HEK293 (cell line): Measurements from ENCODE around the gene LBHD2.

Experiments used
- BCL11B ChIP-seq: fragments of 450-650 bp; formaldehyde crosslinking; IDR thresholded peaks from 2 replicates; pipeline ENCODE4 v1.5.1; 2016; ENCODE audit warnings: low read depth, missing biosample characterization, missing genetic modification characterization
- GLIS1 ChIP-seq: fragments of 450-650 bp; formaldehyde crosslinking; IDR thresholded peaks from 2 replicates; pipeline ENCODE4 v1.5.1; 2016; ENCODE audit warnings: missing biosample characterization, missing genetic modification characterization
- PRDM2 ChIP-seq: fragments of 450-650 bp; formaldehyde crosslinking; IDR thresholded peaks from 2 replicates; pipeline ENCODE4 v1.5.1; 2016; ENCODE audit warnings: missing biosample characterization, missing genetic modification characterization, borderline replicate concordance
- TRIM28 ChIP-seq: IDR thresholded peaks from 2 replicates; pipeline ENCODE4 v1.6.1; 2011; ENCODE audit warnings: low read length, control low read depth, borderline replicate concordance
- ZBTB1 ChIP-seq: fragments of 450-650 bp; formaldehyde crosslinking; IDR thresholded peaks from 2 replicates; pipeline ENCODE4 v1.5.1; 2016; ENCODE audit warnings: missing biosample characterization, missing genetic modification characterization
- ZBTB17 ChIP-seq: fragments of 450-650 bp; formaldehyde crosslinking; IDR thresholded peaks from 2 replicates; pipeline ENCODE4 v1.5.1; 2016; ENCODE audit warnings: missing biosample characterization, missing genetic modification characterization
- ZNF138 ChIP-seq: fragments of 450-650 bp; formaldehyde crosslinking; IDR thresholded peaks from 2 replicates; pipeline ENCODE4 v1.5.1; 2016; ENCODE audit warnings: missing biosample characterization, missing genetic modification characterization, borderline replicate concordance
- ZNF155 ChIP-seq: fragments of 450-650 bp; formaldehyde crosslinking; IDR thresholded peaks from 2 replicates; pipeline ENCODE4 v1.5.1; 2016; ENCODE audit warnings: missing biosample characterization, missing genetic modification characterization
- ZNF239 ChIP-seq: fragments of 450-650 bp; formaldehyde crosslinking; IDR thresholded peaks from 2 replicates; pipeline ENCODE4 v1.5.1; 2016; ENCODE audit warnings: missing biosample characterization, missing genetic modification characterization
- ZNF24 ChIP-seq: fragments of 450-650 bp; formaldehyde crosslinking; IDR thresholded peaks from 2 replicates; pipeline ENCODE4 v1.5.1; 2016; ENCODE audit warnings: missing biosample characterization, missing genetic modification characterization
- ZNF266 ChIP-seq: fragments of 450-650 bp; formaldehyde crosslinking; IDR thresholded peaks from 2 replicates; pipeline ENCODE4 v1.5.1; 2016; ENCODE audit warnings: missing biosample characterization, missing genetic modification characterization, low read depth
- ZNF654 ChIP-seq: fragments of 450-650 bp; formaldehyde crosslinking; IDR thresholded peaks from 2 replicates; pipeline ENCODE4 v1.5.1; 2016; ENCODE audit warnings: low read depth, missing biosample characterization, missing genetic modification characterization
- ZNF664 ChIP-seq: fragments of 450-650 bp; formaldehyde crosslinking; IDR thresholded peaks from 2 replicates; pipeline ENCODE4 v1.5.1; 2016; ENCODE audit warnings: missing biosample characterization, missing genetic modification characterization
- ZNF670 ChIP-seq: fragments of 450-650 bp; formaldehyde crosslinking; IDR thresholded peaks from 2 replicates; pipeline ENCODE4 v1.5.1; 2016; ENCODE audit warnings: missing biosample characterization, missing genetic modification characterization, low read depth
- ZNF830 ChIP-seq: fragments of 450-650 bp; IDR thresholded peaks from 2 replicates; pipeline ENCODE4 v1.5.0; 2018; ENCODE audit warnings: missing biosample characterization, missing genetic modification characterization, low read depth, mild to moderate bottlenecking, moderate library complexity
- ZNF843 ChIP-seq: fragments of 450-650 bp; formaldehyde crosslinking; IDR thresholded peaks from 2 replicates; pipeline ENCODE4 v1.5.1; 2016; ENCODE audit warnings: missing biosample characterization, missing genetic modification characterization
- ZSCAN23 ChIP-seq: fragments of 450-650 bp; formaldehyde crosslinking; IDR thresholded peaks from 2 replicates; pipeline ENCODE4 v1.5.1; 2016; ENCODE audit warnings: missing biosample characterization, missing genetic modification characterization
- TF ChIP-seq, protein P1 (sequence below): fragments of 450-650 bp; formaldehyde crosslinking; IDR thresholded peaks from 2 replicates; pipeline ENCODE4 v1.5.1; 2016; ENCODE audit warnings: missing biosample characterization, missing genetic modification characterization
- TF ChIP-seq, protein P2 (sequence below): fragments of 450-650 bp; formaldehyde crosslinking; IDR thresholded peaks from 2 replicates; pipeline ENCODE4 v1.5.1; 2016; ENCODE audit warnings: missing biosample characterization, missing genetic modification characterization
- TF ChIP-seq, protein P3 (sequence below): IDR thresholded peaks from 2 replicates; pipeline ENCODE4 v1.6.1; 2011; ENCODE audit warnings: mild to moderate bottlenecking, low read depth, low read length, borderline replicate concordance
- TF ChIP-seq, protein P4 (sequence below): fragments of 450-650 bp; formaldehyde crosslinking; IDR thresholded peaks from 2 replicates; pipeline ENCODE4 v1.5.1; 2017; ENCODE audit warnings: missing biosample characterization, mild to moderate bottlenecking, missing genetic modification characterization, moderate library complexity
- TF ChIP-seq, protein P5 (sequence below): fragments of 450-650 bp; formaldehyde crosslinking; IDR thresholded peaks from 2 replicates; pipeline ENCODE4 v1.5.0; 2017; ENCODE audit warnings: missing biosample characterization, missing genetic modification characterization, borderline replicate concordance
- TF ChIP-seq, protein P6 (sequence below): sonication (generic); formaldehyde crosslinking; IDR thresholded peaks from 2 replicates; pipeline ENCODE4 v1.8.1; 2022; ENCODE audit warnings: mild to moderate bottlenecking, moderate library complexity, missing genetic modification reagents

Gene LBHD2

DNA sequence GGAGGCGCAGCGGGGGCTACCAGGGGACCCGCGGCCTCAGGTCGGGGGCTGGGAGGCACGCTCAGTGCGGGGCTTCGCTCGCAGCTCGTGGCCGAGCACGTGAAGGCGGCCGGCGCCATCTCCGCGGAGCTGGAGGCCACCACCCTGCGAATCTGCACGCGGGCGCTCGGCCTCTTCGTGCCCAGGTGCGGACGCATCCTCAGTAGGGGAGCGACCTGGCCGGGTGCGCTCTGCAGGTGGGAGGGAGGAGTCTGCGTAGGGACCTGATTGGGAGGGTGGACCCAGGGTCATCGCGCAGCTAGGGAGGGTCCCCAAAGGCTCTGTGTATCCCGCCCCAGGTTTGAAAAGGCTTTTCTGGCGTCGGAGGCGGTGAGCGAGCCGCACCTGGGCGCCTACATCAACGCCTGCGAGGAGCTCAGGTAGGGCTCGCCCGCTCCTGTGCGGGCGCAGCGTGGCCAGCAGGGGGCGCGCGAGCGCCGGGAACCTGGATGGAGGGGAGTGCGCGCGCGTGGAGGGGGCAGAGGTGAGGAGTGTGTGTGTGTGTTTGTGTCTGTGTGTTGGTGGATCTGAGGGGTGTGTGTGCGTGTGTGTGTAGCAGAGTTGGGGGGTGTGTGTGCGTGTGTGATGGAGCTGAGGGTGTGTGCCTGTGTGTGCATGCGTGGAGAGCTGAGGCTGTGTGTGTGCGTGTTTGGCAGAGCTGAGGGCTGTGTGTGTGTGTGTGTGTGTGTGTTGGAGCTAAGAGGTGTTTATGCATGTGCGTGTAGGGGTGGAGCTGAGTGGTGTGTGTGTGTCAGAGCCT lies 20.8 kb downstream of the LBHD2 start (continued):
- peak; percentile 94 for TF ChIP-seq BCL11B (tag by site-specific recombination)
- peak; percentile 92 for TF ChIP-seq ZNF266
- peak; percentile 81 for TF ChIP-seq GLIS1
- TF ChIP-seq, protein P1, sequence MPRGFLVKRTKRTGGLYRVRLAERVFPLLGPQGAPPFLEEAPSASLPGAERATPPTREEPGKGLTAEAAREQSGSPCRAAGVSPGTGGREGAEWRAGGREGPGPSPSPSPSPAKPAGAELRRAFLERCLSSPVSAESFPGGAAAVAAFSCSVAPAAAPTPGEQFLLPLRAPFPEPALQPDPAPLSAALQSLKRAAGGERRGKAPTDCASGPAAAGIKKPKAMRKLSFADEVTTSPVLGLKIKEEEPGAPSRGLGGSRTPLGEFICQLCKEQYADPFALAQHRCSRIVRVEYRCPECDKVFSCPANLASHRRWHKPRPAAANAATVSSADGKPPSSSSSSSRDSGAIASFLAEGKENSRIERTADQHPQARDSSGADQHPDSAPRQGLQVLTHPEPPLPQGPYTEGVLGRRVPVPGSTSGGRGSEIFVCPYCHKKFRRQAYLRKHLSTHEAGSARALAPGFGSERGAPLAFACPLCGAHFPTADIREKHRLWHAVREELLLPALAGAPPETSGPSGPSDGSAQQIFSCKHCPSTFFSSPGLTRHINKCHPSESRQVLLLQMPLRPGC (tag by site-specific recombination) = peak; percentile 85; the same call in 1 of the 2 replicates
- TF ChIP-seq ZNF664 (tag by site-specific recombination) = no peak
- no peak for TF ChIP-seq PRDM2 (tag by site-specific recombination)
- peak; percentile 85; the same call in 1 of the 2 replicates for TF ChIP-seq ZSCAN23
- TF ChIP-seq, protein P2, sequence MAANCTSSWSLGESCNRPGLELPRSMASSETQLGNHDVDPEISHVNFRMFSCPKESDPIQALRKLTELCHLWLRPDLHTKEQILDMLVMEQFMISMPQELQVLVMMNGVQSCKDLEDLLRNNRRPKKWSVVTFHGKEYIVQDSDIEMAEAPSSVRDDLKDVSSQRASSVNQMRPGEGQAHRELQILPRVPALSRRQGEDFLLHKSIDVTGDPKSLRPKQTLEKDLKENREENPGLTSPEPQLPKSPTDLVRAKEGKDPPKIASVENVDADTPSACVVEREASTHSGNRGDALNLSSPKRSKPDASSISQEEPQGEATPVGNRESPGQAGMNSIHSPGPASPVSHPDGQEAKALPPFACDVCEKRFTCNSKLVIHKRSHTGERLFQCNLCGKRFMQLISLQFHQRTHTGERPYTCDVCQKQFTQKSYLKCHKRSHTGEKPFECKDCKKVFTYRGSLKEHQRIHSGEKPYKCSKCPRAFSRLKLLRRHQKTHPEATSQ (tag by site-specific recombination) = peak; percentile 69
- peak; percentile 90 for TF ChIP-seq ZBTB17 (tag by site-specific recombination)
- TF ChIP-seq ZBTB1 = no peak; the same call in 1 of the 2 replicates
- TF ChIP-seq, protein P3, sequence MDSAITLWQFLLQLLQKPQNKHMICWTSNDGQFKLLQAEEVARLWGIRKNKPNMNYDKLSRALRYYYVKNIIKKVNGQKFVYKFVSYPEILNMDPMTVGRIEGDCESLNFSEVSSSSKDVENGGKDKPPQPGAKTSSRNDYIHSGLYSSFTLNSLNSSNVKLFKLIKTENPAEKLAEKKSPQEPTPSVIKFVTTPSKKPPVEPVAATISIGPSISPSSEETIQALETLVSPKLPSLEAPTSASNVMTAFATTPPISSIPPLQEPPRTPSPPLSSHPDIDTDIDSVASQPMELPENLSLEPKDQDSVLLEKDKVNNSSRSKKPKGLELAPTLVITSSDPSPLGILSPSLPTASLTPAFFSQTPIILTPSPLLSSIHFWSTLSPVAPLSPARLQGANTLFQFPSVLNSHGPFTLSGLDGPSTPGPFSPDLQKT = no peak
- TF ChIP-seq, protein P4, sequence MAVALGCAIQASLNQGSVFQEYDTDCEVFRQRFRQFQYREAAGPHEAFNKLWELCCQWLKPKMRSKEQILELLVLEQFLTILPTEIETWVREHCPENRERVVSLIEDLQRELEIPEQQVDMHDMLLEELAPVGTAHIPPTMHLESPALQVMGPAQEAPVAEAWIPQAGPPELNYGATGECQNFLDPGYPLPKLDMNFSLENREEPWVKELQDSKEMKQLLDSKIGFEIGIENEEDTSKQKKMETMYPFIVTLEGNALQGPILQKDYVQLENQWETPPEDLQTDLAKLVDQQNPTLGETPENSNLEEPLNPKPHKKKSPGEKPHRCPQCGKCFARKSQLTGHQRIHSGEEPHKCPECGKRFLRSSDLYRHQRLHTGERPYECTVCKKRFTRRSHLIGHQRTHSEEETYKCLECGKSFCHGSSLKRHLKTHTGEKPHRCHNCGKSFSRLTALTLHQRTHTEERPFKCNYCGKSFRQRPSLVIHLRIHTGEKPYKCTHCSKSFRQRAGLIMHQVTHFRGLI (tag by site-specific recombination) = peak; percentile 57; the same call in 1 of the 2 replicates
- TF ChIP-seq, protein P5, sequence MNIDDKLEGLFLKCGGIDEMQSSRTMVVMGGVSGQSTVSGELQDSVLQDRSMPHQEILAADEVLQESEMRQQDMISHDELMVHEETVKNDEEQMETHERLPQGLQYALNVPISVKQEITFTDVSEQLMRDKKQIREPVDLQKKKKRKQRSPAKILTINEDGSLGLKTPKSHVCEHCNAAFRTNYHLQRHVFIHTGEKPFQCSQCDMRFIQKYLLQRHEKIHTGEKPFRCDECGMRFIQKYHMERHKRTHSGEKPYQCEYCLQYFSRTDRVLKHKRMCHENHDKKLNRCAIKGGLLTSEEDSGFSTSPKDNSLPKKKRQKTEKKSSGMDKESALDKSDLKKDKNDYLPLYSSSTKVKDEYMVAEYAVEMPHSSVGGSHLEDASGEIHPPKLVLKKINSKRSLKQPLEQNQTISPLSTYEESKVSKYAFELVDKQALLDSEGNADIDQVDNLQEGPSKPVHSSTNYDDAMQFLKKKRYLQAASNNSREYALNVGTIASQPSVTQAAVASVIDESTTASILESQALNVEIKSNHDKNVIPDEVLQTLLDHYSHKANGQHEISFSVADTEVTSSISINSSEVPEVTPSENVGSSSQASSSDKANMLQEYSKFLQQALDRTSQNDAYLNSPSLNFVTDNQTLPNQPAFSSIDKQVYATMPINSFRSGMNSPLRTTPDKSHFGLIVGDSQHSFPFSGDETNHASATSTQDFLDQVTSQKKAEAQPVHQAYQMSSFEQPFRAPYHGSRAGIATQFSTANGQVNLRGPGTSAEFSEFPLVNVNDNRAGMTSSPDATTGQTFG = peak; percentile 75; the same call in 1 of the 2 replicates
- TF ChIP-seq, protein P6, sequence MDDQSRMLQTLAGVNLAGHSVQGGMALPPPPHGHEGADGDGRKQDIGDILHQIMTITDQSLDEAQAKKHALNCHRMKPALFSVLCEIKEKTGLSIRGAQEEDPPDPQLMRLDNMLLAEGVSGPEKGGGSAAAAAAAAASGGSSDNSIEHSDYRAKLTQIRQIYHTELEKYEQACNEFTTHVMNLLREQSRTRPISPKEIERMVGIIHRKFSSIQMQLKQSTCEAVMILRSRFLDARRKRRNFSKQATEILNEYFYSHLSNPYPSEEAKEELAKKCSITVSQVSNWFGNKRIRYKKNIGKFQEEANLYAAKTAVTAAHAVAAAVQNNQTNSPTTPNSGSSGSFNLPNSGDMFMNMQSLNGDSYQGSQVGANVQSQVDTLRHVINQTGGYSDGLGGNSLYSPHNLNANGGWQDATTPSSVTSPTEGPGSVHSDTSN (CRISPR knock-in tag) = no peak
- TF ChIP-seq ZNF654 = peak; percentile 97
- TF ChIP-seq TRIM28 = no peak
- no peak for TF ChIP-seq ZNF155 (tag by site-specific recombination)
- no peak for TF ChIP-seq ZNF138
- peak; percentile 86; the same call in 1 of the 2 replicates for TF ChIP-seq ZNF670 (tag by site-specific recombination)
- peak; percentile 88; the same call in 1 of the 2 replicates for TF ChIP-seq ZNF239
- peak; percentile 86 for TF ChIP-seq ZNF843 (tag by site-specific recombination)
- no peak for TF ChIP-seq ZNF24 (tag by site-specific recombination)
- TF ChIP-seq ZNF830 (tag by site-specific recombination) = no peak
